GM12892 (cell line): Measurements from ENCODE around the gene DOCK7.

ENCODE experiments used
- POLR2A ChIP-seq: IDR thresholded peaks from 2 replicates; pipeline ENCODE4 v1.6.1; 2011; ENCODE audit warnings: low read depth, low read length, control low read depth
- POLR2AphosphoS5 ChIP-seq: IDR thresholded peaks from 2 replicates; pipeline ENCODE4 v1.6.1; 2011; ENCODE audit warnings: low read depth, low read length, control low read depth

DNA sequence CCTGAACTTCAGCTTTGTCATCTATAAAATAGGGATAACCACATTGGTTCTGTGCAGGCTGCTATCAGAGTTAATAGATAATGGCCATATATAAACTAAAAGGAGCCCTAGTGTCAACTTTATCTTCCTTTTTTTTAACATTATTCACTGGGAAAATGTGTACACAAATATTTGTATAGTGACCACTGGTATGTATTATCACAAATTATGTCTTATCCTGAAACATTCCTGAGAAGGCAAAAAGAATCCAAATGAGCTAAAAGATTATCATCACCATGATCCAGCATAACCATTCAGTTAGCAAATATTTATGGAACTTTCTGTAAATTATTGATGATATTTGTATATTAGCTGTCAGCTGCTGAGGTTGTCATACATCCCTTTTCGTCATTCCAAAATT is 74.3 kb downstream of the DOCK7 start:
- no peak for TF ChIP-seq POLR2A
- TF ChIP-seq POLR2AphosphoS5, result no peak
